HEK293T (cell line): ENCODE data around the gene MVB12B.

Source experiments
- BHLHE40 ChIP-seq: fragments of 450-650 bp; IDR thresholded peaks from 2 replicates; pipeline ENCODE4 v1.6.1; 2016; ENCODE audit warnings: mild to moderate bottlenecking, moderate library complexity, borderline replicate concordance
- CTBP1 ChIP-seq: fragments of 450-650 bp; IDR thresholded peaks from 2 replicates; pipeline ENCODE4 v1.6.1; 2016; ENCODE audit warnings: borderline replicate concordance
- FOXM1 ChIP-seq: fragments of 450-650 bp; IDR thresholded peaks from 2 replicates; pipeline ENCODE4 v1.6.1; 2017; ENCODE audit warnings: mild to moderate bottlenecking, borderline replicate concordance
- HDGF ChIP-seq: fragments of 450-650 bp; IDR thresholded peaks from 2 replicates; pipeline ENCODE4 v1.6.1; 2017; ENCODE audit warnings: antibody characterized with exemption, borderline replicate concordance
- PKNOX1 ChIP-seq: fragments of 450-650 bp; IDR thresholded peaks from 2 replicates; pipeline ENCODE4 v1.6.1; 2016
- SP1 ChIP-seq: fragments of 450-650 bp; IDR thresholded peaks from 2 replicates; pipeline ENCODE4 v1.6.1; 2017
- SUZ12 ChIP-seq: fragments of 450-650 bp; IDR thresholded peaks from 2 replicates; pipeline ENCODE4 v1.6.1; 2016; ENCODE audit warnings: mild to moderate bottlenecking
- TARDBP ChIP-seq: fragments of 450-650 bp; IDR thresholded peaks from 2 replicates; pipeline ENCODE4 v1.6.1; 2016

GRCh38 chr9:126475933-126476555, 149.4 kb downstream of the MVB12B start:
- TF ChIP-seq PKNOX1 (no peak), SUZ12 (no peak), SP1 (no peak), BHLHE40 (no peak), TARDBP (no peak), FOXM1 (no peak), HDGF (no peak), CTBP1 (no peak)
